Embryonic facial prominence (tissue), 1 donor: ENCODE results near the gene DCC.
"Not testable (repeated sequence)": the region's sequence is repeated elsewhere in the genome, so short reads cannot be mapped to it uniquely, and the experiment has no call there.

Source experiments
- DNase-seq: peaks from one replicate; pipeline ENCODE4 v3.0.0-alpha.2; 2016; ENCODE audit errors: extremely low spot score

DCC gene

GRCh38 chr18:52352920-52353319 is 12.9 kb downstream of the DCC start:
- no peak for DNase-seq

GRCh38 chr18:52353589-52353988 is 13.6 kb downstream of the DCC start:
- DNase-seq = no peak

DNA sequence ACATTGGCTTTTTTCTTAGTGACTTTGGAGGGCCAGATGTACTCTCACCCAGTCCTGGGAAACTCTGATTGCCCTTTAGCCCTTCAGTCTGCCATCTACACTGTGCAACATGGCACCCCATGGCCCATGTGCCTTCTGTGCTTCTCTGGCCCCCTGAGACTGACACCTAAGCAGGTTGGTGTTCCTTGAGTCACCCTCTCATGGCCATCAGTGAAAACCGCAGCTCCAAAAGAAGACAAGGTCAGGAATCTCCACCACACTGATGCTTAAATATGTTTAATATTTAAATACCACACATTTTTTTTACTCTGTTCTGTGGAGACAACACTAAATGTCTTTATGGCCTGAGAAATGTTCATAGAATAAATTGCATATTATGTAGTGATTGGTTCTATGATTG is 23.9 kb downstream of the DCC start:
- DNase-seq = no peak

- not testable (repeated sequence) for DNase-seq
Observed at GRCh38 chr18:52366851-52367250, 26.9 kb downstream of the DCC start.

- no peak for DNase-seq
Observed at GRCh38 chr18:52367953-52368742, 28.2 kb downstream of the DCC start.

DNA sequence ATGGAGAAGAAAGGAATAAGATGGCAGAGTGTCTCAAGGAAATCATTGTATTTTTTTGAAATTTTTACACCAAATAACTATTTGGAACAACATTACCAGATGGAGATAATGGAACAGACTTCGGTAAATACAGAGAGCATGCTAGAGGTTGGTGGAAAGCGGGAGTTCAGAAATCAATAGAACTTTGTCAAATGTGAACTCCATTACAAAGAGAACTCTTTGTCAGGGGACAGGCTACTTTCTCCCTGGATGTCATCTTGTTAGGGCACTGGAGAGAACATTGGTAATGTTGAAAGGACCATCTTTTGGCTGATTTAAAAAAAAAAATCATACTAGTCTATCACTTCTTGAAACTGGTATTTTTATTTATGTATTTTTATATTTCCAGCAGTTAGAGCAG is 30.8 kb downstream of the DCC start:
- no peak for DNase-seq

DNA sequence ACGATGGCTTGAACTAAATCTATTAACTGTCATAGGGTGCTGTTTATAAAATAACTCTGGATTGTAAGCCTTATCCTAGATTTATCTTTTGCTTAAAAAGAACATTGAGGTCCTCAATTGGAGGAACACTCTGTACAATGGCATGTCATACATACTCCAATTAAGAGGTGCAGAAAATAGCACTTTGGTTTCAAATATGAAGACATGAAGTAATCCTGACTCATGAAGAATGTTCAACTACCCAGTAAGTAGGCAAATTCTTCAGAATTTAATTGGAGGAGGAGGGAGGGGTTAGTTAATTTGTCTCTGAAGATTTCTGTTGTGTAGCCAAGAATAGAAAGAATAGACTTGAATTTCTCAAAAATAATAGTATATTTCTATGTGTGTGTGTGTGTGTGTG is 36.1 kb downstream of the DCC start:
- no peak for DNase-seq

DNA sequence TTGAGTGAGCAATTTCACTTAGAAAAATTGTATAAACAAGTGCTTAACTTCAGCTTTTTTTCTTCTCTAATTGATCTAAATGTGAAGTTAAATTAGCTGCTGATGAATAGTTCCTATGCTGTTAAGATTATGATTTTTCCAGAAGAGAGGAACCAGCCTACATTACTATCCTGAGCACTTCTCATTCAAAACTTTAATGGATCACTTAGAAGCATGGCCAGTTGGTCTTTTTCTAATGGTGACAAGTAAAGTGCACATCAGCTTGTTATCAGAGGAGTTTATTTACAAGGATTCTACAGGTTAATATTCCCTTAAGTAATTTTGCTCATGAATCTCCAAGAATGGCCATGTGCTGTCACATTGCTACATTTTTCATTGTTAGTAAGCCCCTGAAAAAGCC is 37.1 kb downstream of the DCC start:
- DNase-seq = no peak

GRCh38 chr18:52386306-52386705 is 46.3 kb downstream of the DCC start:
- DNase-seq = no peak

DNA sequence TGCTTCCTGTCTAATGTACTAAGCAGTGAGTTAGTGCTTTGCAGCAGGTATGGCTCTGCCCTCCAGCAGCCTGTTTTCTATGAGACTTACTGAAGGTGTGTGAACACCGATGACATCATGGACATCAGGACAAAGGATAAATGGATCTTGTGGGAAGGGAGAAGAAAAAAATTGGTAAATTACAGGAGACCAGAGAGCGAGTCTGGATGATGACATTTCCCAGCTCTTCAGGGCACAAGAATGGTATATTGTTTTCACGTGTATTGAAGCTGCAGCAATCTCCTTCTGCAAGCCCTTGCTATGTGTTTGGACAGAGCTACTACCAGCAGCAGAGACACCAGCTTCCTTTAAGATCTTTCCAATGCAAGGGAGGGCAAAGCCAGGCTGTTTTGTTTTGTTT is 47.2 kb downstream of the DCC start:
- no peak for DNase-seq

DNA sequence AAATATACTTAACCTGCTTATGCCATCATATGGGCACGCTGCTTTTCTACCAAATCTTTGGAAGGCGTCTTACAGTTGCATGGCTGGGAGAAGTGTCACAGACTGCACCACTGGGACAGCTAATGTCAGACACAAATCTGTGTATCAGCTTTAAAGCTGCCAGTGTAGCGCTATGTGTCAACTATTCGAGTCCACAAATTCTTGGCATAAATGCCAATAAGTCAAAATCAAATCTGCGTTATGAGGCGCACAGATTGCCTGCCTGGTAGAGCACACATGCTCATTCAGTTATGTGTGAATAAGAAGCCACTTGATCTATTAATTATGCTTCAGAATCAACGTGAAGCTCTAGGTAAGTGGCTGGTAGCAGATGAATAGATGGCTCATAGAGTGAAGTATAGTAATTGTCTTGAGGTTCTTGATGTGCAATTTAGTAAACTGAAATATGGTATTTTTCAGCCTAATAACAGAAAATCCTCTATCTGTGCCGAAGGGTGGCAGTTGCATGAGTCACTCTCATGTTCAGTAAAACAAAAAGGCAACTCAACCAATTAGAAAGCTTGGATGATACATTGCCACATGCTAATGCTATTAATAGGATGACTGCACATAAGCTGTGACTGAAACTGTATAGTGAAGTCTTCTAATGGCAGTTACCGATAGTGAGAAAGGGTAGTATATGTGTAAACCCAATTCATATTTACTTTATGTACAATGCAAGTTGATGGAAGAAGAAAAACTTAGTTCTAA is 52.0 kb downstream of the DCC start:
- no peak for DNase-seq

DNA sequence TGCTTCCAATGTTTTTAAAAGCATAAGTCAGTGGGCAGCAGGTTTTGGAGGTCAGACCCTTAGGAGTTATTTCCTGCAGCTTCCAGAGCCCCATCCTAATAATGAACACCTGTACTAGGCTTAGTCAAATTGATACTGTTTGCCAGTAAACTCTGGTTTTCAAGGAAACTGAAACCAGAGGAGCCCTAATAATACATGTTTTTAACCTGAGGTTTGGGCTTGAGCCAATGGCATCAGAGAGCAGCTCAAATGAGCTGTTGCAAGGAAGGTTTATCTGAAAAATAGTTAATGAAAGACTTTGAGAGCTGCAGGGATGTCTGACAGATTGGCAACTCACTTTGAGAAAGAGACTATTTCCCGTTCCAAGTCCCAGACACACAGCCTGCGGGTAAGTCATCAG is 54.6 kb downstream of the DCC start:
- DNase-seq = peak; percentile 10

DNA sequence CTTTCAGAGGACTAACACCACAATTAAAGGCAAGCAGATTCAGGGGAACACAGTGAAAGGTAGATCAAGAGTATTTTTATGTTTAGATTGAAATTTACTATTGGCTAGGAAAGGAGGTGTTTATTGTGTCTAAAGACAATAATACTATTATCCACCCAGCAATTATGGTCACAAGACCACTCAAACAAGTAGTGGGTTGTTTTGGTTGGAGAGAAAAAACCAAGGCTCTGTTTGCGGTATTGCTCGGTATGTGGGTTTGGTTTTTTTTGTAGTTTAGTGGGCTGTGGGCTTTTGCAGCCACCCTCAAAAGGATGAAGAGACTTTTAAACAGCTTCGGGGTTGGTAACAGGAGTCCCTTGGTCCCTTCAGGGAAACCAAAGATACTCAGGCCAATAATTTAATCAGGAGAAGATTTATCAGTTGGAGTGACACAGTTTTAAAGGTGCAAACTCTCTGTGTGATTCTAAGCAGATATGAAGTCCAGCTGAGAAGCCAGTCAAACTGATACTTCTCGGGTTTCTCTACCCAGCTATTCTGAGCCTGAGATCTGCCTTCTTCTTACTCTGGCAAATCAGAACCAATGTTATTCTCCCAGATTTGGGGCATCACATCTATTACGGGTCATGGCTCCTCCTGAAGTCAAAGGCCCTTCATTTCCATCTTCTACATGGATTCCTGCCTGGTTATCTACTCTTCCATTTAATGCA is 55.3 kb downstream of the DCC start:
- no peak for DNase-seq

DNA sequence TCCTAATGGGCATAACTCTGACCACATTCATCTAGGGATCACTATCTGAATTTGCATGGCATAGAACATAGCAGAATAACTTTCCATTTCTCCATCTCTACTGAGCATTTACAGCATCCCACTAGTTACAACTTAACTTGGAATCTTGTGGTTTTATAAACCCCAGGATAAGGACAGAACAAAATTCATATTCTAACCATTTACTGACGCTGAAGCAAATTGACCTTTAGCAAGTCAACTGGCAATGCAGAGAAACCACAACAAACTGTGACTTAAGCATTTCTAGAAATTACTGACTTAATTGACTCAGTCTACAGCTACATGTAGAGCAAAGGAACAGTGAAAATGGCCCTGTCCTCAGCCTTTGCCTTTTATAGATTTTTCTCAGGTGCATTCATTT is 61.2 kb downstream of the DCC start:
- DNase-seq = no peak

DNA sequence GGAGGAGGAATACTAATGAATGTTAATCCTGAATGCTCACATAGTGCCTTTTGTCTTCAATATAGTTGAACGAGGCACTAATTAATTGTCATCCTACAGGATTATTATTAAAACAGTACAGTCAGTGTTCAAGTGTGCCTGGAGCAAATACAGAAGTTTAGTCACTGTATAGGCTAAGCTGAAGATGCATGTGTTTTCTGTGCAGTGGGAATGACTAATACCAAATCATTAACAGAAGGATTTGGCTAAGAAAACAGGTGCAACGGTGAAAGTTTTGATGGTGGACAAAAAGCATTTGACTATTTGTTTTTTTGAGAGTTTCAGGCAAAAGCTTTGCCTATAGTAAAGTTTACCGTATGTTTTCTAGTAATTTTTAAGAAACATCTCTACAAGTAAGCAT is 62.8 kb downstream of the DCC start:
- DNase-seq = no peak

DNA sequence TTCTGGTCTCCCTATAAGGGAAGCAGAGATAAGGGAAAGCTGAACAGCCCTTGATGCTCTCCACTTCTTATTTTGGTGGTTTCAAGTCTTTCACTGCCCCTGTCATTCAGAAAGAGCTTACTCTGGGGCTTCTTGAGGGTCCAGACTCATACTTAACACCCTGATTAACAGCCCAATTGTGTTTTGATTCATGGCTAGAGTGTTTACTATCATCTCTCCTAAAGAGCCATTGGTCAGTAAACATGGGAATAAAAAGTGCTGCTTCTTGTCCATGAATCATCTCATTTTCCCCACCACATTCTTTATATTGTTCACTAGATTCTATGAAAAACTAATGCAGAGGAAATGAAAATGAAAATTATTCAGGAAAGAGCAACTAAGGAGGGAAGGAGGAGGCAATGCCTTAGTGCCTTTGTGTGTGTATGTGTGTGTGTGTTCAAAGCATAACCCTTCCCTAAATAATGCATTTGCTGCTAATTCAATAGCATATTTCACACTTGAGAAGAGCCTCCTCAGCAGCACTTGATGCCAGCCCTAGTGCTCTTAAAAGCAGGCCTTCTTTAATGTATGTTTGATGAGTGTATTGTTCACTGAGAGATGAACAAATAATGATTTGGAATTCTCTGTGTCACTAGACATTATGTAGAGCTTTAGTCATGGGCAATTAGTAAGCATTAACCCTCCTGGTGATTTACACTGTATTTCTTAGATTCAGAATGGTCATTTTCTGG is 63.5 kb downstream of the DCC start:
- no peak for DNase-seq

DNA sequence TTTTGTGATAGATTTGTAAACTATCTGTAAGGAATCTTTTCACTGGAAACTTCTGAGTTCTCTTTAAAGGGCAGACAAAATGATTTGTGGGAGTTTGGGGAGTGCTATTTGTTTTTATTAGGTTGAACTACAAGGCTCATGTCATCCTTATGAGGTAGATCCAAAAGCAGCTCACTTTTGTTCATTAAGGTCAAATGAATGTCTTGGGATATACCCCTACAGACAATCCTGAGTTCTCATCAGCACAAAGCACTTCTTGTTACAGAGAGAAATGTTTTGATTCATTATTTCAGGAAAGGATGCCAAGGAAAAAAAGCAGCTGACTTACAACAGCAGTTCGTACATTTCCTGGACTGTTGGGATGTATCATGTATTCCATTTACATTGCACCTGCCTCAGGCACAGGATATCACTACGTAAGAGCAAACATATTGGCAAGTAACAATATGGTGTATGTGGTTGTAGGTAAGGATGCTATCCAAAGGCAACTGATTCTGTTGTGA is 68.9 kb downstream of the DCC start:
- no peak for DNase-seq

DNA sequence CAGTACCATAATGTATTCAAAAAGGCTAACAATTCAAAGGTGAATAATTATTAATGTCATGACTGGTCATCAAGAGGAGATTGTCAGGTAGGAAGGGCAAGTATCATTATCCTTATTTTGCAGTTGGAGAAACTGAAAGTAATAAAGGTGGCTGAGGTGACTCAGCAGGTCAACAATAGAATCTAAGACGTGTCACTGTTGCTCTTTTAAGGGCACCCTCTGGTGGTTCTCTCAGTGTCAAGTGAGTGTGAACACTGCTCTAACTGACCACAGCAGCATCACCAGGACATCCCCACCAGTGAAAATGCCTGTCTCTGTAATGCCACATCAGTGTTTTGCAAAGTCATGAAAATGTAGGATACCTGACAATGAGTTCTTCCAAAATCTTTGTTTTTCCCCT is 69.7 kb downstream of the DCC start:
- no peak for DNase-seq

DNA sequence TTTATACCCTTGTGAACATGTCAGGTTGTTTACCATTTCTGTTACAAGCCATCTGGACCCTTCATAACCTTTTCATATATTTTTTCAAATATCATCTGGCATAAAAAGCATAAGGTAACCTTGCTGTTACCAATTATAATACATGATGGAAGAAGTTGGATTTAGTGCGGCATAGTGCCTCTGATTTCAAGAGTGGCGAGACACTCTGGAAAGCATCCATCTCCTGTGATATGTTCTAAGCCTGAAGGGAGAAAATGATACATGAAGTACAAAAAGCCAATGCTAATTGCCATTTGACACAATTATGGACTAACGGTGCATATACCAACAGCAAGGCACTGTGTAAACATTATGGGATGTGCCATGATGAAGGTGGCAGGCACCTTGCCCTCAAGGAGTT is 75.1 kb downstream of the DCC start:
- no peak for DNase-seq

DNA sequence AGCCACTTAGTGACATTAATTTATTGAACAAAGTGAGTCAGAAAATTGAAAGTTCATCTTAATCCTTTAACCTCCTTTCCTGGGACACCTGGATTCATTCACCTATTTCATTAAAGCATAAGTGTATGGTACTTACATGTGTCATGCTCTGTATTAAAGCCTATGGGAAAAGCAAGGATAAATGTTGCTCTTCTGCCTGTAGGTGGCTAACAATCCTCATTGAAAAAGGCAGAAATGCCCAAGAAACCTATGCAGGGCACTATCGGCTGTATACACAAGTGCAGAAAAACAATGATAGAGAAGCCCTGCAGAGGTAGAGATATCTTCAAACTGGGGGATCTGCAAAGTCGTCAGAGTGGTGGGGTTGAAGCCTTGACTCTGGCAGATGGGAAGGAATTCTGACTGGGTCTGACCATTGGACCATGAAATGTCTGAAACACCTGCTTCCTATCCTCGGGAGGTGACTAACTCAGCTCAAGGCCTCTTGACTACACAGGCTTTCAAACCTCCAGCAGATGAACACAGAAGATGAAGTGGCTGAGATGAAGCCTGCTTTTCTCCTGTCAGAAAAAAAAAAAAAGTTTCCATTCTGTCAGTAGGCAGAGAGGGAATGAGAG is 83.1 kb downstream of the DCC start:
- no peak for DNase-seq

DNA sequence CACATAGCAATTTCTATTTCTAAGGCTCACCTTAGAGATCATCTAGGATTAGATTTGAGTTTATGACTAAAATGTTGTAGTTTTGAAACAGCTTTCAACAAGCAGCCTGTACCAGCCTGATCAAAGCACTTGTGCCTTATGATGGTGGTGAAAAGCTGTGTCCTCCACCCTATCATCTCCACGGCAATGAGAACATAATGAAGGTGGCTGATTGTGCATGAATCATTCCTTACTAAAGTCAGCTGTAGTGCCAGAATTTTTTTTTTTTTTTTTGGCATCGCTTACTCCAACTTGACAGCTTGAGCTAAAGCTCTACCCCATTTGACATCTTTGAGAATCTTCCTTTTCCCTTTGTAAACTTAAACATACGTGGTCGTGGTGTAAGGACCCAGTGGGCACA is 86.0 kb downstream of the DCC start:
- DNase-seq = no peak

GRCh38 chr18:52426462-52426861 is 86.5 kb downstream of the DCC start:
- no peak for DNase-seq
